ENCODE measurements around the gene ZNF821.

DNA sequence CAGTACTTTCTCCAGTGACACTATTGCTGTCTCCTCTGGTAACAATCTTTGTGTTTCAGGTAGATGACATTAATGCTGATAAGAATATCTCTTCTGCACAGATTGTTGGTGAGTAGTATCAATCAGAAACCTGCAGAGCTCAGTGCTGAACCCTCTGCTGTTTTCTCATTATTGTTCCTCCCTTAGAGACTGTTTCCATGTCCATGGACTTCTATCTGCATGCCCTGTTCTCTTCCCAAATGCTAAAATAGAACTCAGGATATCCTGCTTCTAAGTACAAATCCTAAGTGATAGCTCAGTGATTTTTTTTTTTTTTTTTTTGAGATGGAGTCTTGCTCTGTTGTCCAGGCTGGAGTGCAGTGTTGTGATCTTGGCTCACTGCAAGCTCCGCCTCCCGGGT lies 40.7 kb upstream of the ZNF821 start:
- no peak for TF ChIP-seq EZH2 (IDR thresholded peaks at IDR 0.05; ENCODE audit: low read length)
- TF ChIP-seq, protein P1, sequence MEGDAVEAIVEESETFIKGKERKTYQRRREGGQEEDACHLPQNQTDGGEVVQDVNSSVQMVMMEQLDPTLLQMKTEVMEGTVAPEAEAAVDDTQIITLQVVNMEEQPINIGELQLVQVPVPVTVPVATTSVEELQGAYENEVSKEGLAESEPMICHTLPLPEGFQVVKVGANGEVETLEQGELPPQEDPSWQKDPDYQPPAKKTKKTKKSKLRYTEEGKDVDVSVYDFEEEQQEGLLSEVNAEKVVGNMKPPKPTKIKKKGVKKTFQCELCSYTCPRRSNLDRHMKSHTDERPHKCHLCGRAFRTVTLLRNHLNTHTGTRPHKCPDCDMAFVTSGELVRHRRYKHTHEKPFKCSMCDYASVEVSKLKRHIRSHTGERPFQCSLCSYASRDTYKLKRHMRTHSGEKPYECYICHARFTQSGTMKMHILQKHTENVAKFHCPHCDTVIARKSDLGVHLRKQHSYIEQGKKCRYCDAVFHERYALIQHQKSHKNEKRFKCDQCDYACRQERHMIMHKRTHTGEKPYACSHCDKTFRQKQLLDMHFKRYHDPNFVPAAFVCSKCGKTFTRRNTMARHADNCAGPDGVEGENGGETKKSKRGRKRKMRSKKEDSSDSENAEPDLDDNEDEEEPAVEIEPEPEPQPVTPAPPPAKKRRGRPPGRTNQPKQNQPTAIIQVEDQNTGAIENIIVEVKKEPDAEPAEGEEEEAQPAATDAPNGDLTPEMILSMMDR (optimal IDR thresholded peaks at IDR 0.05 in 1 of 3, IDR thresholded peaks at IDR 0.05 in 1 of 3, conservative IDR thresholded peaks at IDR 0.05 in 1 of 3; ENCODE audit: extremely low read depth in 1 of 3, insufficient read depth in 2 of 3, low read length in 3 of 3), result no peak
